ENCODE measurements around the gene ZNF346. TPM values are rescaled to one million over a fixed set of nuclear protein-coding genes. Genes with fewer than 3 reads are reported as not detected.

ZNF346 gene
- total RNA-seq, 5 donors from 2014 or later (not counting 1 experiment from before 2014, with no cell fraction given): 22.8 to 25.7 (median 24.8) TPM

DNA sequence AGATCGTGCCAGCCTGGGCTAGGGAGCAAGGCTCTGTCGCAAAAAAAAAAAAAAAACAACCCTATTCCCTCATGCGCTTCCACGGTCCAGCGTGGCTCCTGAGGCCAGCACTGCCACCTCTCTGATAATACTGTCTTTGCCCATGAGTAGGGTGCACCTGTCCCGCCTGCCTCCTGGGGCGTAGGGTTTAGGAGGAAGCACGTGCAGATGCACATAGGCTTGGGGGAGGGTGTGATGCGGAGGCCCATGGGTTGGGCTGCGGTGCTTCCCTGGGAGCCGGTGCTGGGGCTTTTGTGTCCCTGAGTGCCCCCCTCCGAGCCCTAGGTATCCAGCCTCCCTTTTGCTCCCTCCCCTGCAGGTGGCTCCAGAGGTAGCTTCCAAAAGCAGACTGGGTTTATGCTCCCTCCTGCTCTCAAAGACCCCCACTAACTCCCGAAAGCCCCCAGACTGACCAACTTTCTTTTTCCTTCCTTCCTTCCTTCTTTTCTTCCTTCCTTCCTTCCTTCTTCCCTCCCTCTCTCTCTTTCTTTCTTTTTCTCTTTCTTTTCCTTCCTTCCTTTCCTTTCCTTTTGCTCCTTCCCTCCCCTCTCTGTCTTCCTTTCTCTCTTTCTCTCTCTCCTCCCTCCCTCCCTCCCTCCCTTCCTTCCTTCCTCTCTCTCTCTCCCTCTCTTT is 77.1 kb downstream of the ZNF346 start:
- Mint-ChIP-seq H3K9me3 (no peaks in the 10 kb centered on the region), H3K36me3 (no peaks in the 10 kb centered on the region), H3K27me3 (peaks cover 0 to 5% of the 10 kb centered on the region in 2 donors), H3K4me3 (no peak overlapping the region), H3K27ac (no peak overlapping the region), H3K4me1 (no peaks in the 10 kb centered on the region)
- ATAC-seq (replicated peaks in 1 of 4) (no peak), DNase-seq (no peak)
- Histone ChIP-seq H3K4me3 (ENCODE audit: control insufficient read depth in 1 of 2, extremely low read depth in 1 of 2, low read length in 1 of 2) (no peak overlapping the region), H3K9me3 (no peaks in the 10 kb centered on the region), H3K4me1 (ENCODE audit: control insufficient read depth in 1 of 2, extremely low read depth in 1 of 2, insufficient read depth in 2 of 2, low read length in 2 of 2) (no peaks in the 10 kb centered on the region), H3K36me3 (ENCODE audit: control insufficient read depth in 2 of 2, extremely low read depth in 1 of 2, insufficient read depth in 1 of 2, low read length in 1 of 2) (no peaks in the 10 kb centered on the region), H3K27me3 (replicated peaks in 1 of 2; ENCODE audit: control insufficient read depth in 2 of 2, extremely low read depth in 1 of 2, insufficient read depth in 2 of 2, low read length in 1 of 2) (peaks cover 0 to 39% of the 10 kb centered on the region in 2 experiments), H3K27ac (ENCODE audit: low read length) (no peak overlapping the region)
- CTCF ChIA-PET: no interaction called here
- POLR2A ChIA-PET: interaction anchor here in 1 of 2 donors (0.7 kb wide), 1 partner anchor 35 kb away, joined by 8 read pairs; no protein-coding TSS in a partner anchor
- 59% methylated on average over 10 of the region's 13 CpGs for WGBS (ENCODE audit: insufficient coverage)

DNA sequence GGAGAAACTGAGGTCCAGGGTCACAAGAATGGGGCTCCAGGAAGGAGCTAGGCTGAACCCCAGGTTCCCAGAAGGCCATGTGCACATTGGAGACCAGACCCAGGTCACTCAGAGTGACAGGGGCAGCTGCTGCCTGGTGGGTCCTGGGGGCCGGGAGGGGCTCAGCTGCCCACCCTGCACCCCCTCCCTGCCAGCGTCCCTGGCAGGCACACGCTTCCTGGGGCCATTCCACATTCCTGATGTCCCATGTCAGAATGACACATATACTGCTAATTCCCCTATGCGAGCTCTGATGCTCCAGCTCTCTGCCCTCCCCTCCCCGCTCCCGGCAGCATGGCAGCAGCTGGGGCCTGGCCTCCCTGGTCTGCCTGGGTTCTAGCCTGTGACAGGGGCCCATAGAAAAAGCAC is 78.2 kb downstream of the ZNF346 start:
- Mint-ChIP-seq H3K27me3 (peaks cover 0 to 5% of the 10 kb centered on the region in 2 donors), H3K9me3 (no peaks in the 10 kb centered on the region)
- WGBS (ENCODE audit: insufficient coverage): 73% methylated on average over 6 of the region's 6 CpGs

GRCh38 chr5:177103523-177104253 is 81.2 kb downstream of the ZNF346 start:
- Mint-ChIP-seq H3K4me3 (no peak overlapping the region), H3K27me3 (peaks cover 0 to 7% of the 10 kb centered on the region in 2 donors), H3K36me3 (no peaks in the 10 kb centered on the region), H3K9me3 (no peaks in the 10 kb centered on the region), H3K4me1 (no peaks in the 10 kb centered on the region), H3K27ac (no peak overlapping the region)
- Histone ChIP-seq H3K4me3 (ENCODE audit: control insufficient read depth in 1 of 2, extremely low read depth in 1 of 2, low read length in 1 of 2) (no peak overlapping the region), H3K9me3 (no peaks in the 10 kb centered on the region), H3K36me3 (ENCODE audit: control insufficient read depth in 2 of 2, extremely low read depth in 1 of 2, insufficient read depth in 1 of 2, low read length in 1 of 2) (no peaks in the 10 kb centered on the region), H3K4me1 (ENCODE audit: control insufficient read depth in 1 of 2, extremely low read depth in 1 of 2, insufficient read depth in 2 of 2, low read length in 2 of 2) (no peaks in the 10 kb centered on the region), H3K27me3 (replicated peaks in 1 of 2; ENCODE audit: control insufficient read depth in 2 of 2, extremely low read depth in 1 of 2, insufficient read depth in 2 of 2, low read length in 1 of 2) (peaks cover 0 to 43% of the 10 kb centered on the region in 2 experiments), H3K27ac (ENCODE audit: low read length) (no peak overlapping the region)
- DNase-seq (no peak), ATAC-seq (replicated peaks in 1 of 4) (no peak)
- WGBS (ENCODE audit: insufficient coverage): 57% methylated on average over 2 of the region's 9 CpGs
- POLR2A ChIA-PET: interaction anchor here in 1 of 2 donors (0.7 kb wide), 1 partner anchor 83 kb away, joined by 4 read pairs; no protein-coding TSS in a partner anchor
- CTCF ChIA-PET: interaction anchor here in 1 of 2 donors (0.7 kb wide), 1 partner anchor 1499 kb away, joined by 4 read pairs; no protein-coding TSS in a partner anchor

More for the DNA sequence above, 78.2 kb downstream of the ZNF346 start:
- no peak overlapping the region for H3K27ac Mint-ChIP-seq
- no peaks in the 10 kb centered on the region for H3K4me1 ChIP-seq (ENCODE audit: control insufficient read depth in 1 of 2, extremely low read depth in 1 of 2, insufficient read depth in 2 of 2, low read length in 2 of 2)
- no peaks in the 10 kb centered on the region for H3K36me3 ChIP-seq (ENCODE audit: control insufficient read depth in 2 of 2, extremely low read depth in 1 of 2, insufficient read depth in 1 of 2, low read length in 1 of 2)
- H3K27ac ChIP-seq (ENCODE audit: low read length): no peak overlapping the region
- H3K36me3 Mint-ChIP-seq: no peaks in the 10 kb centered on the region
- H3K4me3 ChIP-seq (ENCODE audit: control insufficient read depth in 1 of 2, extremely low read depth in 1 of 2, low read length in 1 of 2): no peak overlapping the region
- ChIA-PET CTCF (no interaction called here), POLR2A (interaction anchor here in 1 of 2 donors (0.6 kb wide), 1 partner anchor 154 kb away, joined by 3 read pairs; no protein-coding TSS in a partner anchor)
- H3K4me1 Mint-ChIP-seq: no peaks in the 10 kb centered on the region
- H3K27me3 ChIP-seq (replicated peaks in 1 of 2; ENCODE audit: control insufficient read depth in 2 of 2, extremely low read depth in 1 of 2, insufficient read depth in 2 of 2, low read length in 1 of 2): peaks cover 0 to 46% of the 10 kb centered on the region in 2 experiments
- no peaks in the 10 kb centered on the region for H3K9me3 ChIP-seq
- H3K4me3 Mint-ChIP-seq: no peak overlapping the region
- no peak for ATAC-seq (replicated peaks in 1 of 4)
- no peak for DNase-seq

GRCh38 chr5:177105691-177106476 is 83.4 kb downstream of the ZNF346 start:
- CTCF ChIA-PET: no interaction called here
- POLR2A ChIA-PET: no interaction called here
- DNase-seq (no peak), ATAC-seq (replicated peaks in 1 of 4) (no peak)
- Histone ChIP-seq H3K4me1 (ENCODE audit: control insufficient read depth in 1 of 2, extremely low read depth in 1 of 2, insufficient read depth in 2 of 2, low read length in 2 of 2) (no peaks in the 10 kb centered on the region), H3K36me3 (ENCODE audit: control insufficient read depth in 2 of 2, extremely low read depth in 1 of 2, insufficient read depth in 1 of 2, low read length in 1 of 2) (no peaks in the 10 kb centered on the region), H3K9me3 (no peaks in the 10 kb centered on the region), H3K27me3 (replicated peaks in 1 of 2; ENCODE audit: control insufficient read depth in 2 of 2, extremely low read depth in 1 of 2, insufficient read depth in 2 of 2, low read length in 1 of 2) (peaks cover 0 to 28% of the 10 kb centered on the region in 2 experiments), H3K27ac (ENCODE audit: low read length) (no peak overlapping the region), H3K4me3 (ENCODE audit: control insufficient read depth in 1 of 2, extremely low read depth in 1 of 2, low read length in 1 of 2) (no peak overlapping the region)
- H3K4me3 Mint-ChIP-seq: no peak overlapping the region
- H3K36me3 Mint-ChIP-seq: no peaks in the 10 kb centered on the region
- no peaks in the 10 kb centered on the region for H3K4me1 Mint-ChIP-seq
- H3K9me3 Mint-ChIP-seq: no peaks in the 10 kb centered on the region
- WGBS (ENCODE audit: insufficient coverage): 87% methylated on average over 15 of the region's 24 CpGs
- H3K27me3 Mint-ChIP-seq: peaks cover 0 to 7% of the 10 kb centered on the region in 2 donors
- H3K27ac Mint-ChIP-seq: no peak overlapping the region

DNA sequence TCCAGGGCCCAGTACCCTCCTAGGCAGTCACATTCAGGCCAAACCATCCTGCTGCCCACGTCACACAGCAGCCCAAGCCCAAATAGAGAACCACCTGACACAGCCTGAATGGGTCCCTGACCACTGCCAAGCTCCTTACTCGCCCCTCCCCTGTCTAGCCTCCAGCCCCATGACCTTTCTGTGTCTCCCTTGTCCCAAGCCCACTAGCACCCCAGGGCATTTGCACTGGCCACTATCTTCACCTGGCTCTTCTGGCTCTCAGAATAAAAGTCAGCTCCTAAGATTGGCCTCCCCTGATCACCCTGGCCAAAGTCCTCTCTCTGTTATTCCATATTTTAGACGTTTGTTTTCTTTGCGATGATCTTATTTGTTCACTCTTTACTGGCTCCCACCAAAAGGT is 84.7 kb downstream of the ZNF346 start:
- Histone ChIP-seq H3K27ac (ENCODE audit: low read length) (no peak overlapping the region), H3K4me1 (ENCODE audit: control insufficient read depth in 1 of 2, extremely low read depth in 1 of 2, insufficient read depth in 2 of 2, low read length in 2 of 2) (peaks cover 0 to 5% of the 10 kb centered on the region in 2 experiments), H3K4me3 (ENCODE audit: control insufficient read depth in 1 of 2, extremely low read depth in 1 of 2, low read length in 1 of 2) (no peak overlapping the region), H3K36me3 (ENCODE audit: control insufficient read depth in 2 of 2, extremely low read depth in 1 of 2, insufficient read depth in 1 of 2, low read length in 1 of 2) (no peaks in the 10 kb centered on the region), H3K9me3 (no peaks in the 10 kb centered on the region), H3K27me3 (replicated peaks in 1 of 2; ENCODE audit: control insufficient read depth in 2 of 2, extremely low read depth in 1 of 2, insufficient read depth in 2 of 2, low read length in 1 of 2) (peaks cover 0 to 19% of the 10 kb centered on the region in 2 experiments)
- 71% methylated on average over 4 of the region's 4 CpGs for WGBS (ENCODE audit: insufficient coverage)
- no peak overlapping the region for H3K27ac Mint-ChIP-seq
- ChIA-PET POLR2A (no interaction called here), CTCF (interaction anchor here in 1 of 2 donors (0.6 kb wide), 1 partner anchor 10 kb away, joined by 4 read pairs; no protein-coding TSS in a partner anchor)
- peaks cover 0 to 3% (median 2%) of the 10 kb centered on the region in 3 donors for H3K4me1 Mint-ChIP-seq
- H3K36me3 Mint-ChIP-seq: no peaks in the 10 kb centered on the region
- no peak for DNase-seq
- ATAC-seq (replicated peaks in 1 of 4): no peak
- no peaks in the 10 kb centered on the region for H3K9me3 Mint-ChIP-seq
- H3K27me3 Mint-ChIP-seq: peaks cover 0 to 5% of the 10 kb centered on the region in 2 donors
- no peak overlapping the region for H3K4me3 Mint-ChIP-seq

- POLR2A ChIA-PET: no interaction called here
- Mint-ChIP-seq H3K9me3 (no peaks in the 10 kb centered on the region), H3K4me1 (peaks cover 4 to 12% (median 6%) of the 10 kb centered on the region in 3 donors), H3K27ac (no peak overlapping the region), H3K4me3 (no peak overlapping the region), H3K27me3 (peaks cover 0 to 2% of the 10 kb centered on the region in 2 donors), H3K36me3 (no peaks in the 10 kb centered on the region)
- ATAC-seq (replicated peaks in 1 of 4): no peak
- Histone ChIP-seq H3K9me3 (no peaks in the 10 kb centered on the region), H3K4me3 (ENCODE audit: control insufficient read depth in 1 of 2, extremely low read depth in 1 of 2, low read length in 1 of 2) (no peak overlapping the region), H3K27me3 (replicated peaks in 1 of 2; ENCODE audit: control insufficient read depth in 2 of 2, extremely low read depth in 1 of 2, insufficient read depth in 2 of 2, low read length in 1 of 2) (peaks cover 0 to 11% of the 10 kb centered on the region in 2 experiments), H3K27ac (ENCODE audit: low read length) (no peak overlapping the region), H3K36me3 (ENCODE audit: control insufficient read depth in 2 of 2, extremely low read depth in 1 of 2, insufficient read depth in 1 of 2, low read length in 1 of 2) (no peaks in the 10 kb centered on the region), H3K4me1 (ENCODE audit: control insufficient read depth in 1 of 2, extremely low read depth in 1 of 2, insufficient read depth in 2 of 2, low read length in 2 of 2) (peaks cover 0 to 12% of the 10 kb centered on the region in 2 experiments)
- CTCF ChIA-PET: interaction anchor here in 1 of 2 donors (1.2 kb wide), 1 partner anchor 27 kb away, joined by 3 read pairs; no protein-coding TSS in a partner anchor
- no peak for DNase-seq
- WGBS (ENCODE audit: insufficient coverage): 97% methylated on average over 6 of the region's 9 CpGs
Measured at GRCh38 chr5:177109810-177110209, 87.3 kb downstream of the ZNF346 start.

All from T-cell (primary cell).